HFFc6 (cell line): ENCODE data around the gene CPVL. TPM values are rescaled to one million over a fixed set of nuclear protein-coding genes. Genes with fewer than 3 reads are reported as not detected.

ENCODE experiments used
- DNase-seq: peaks from one replicate; pipeline ENCODE4 v3.0.0-alpha.2; 2018
- H3K27ac Mint-ChIP-seq: 2 replicates; pipeline ENCODE4 v1.8.0; 2020; ENCODE audit warnings: mild to moderate bottlenecking, mixed read lengths
- H3K27me3 Mint-ChIP-seq: 2 replicates; pipeline ENCODE4 v1.8.0; 2021; ENCODE audit warnings: mild to moderate bottlenecking, moderate library complexity, mixed read lengths; ENCODE audit not compliant: insufficient read depth
- H3K36me3 Mint-ChIP-seq: 2 replicates; pipeline ENCODE4 v1.8.0; 2021; ENCODE audit warnings: low read depth, mixed read lengths
- H3K4me1 Mint-ChIP-seq: 2 replicates; pipeline ENCODE4 v1.8.0; 2020; ENCODE audit warnings: low read depth, mixed read lengths
- H3K4me3 Mint-ChIP-seq: 2 replicates; pipeline ENCODE4 v1.8.0; 2020; ENCODE audit warnings: mild to moderate bottlenecking, moderate library complexity, mixed read lengths
- H3K9me3 Mint-ChIP-seq: 2 replicates; pipeline ENCODE4 v1.8.0; 2020; ENCODE audit warnings: mild to moderate bottlenecking, mixed read lengths
- total RNA-seq, 6 experiments: library from RNA; stranded (reverse); fragmentation: NEBNext Ultra II Directional; extraction: Animal tissue kit (Norgen Biotek cat#: 25700); gene quantifications; 2 replicates in 1 of 6; 3 replicates in 5 of 6; pipeline ENCODE4 v1.2.3, GENCODE V29; 2021
- TF ChIP-seq, protein P1 (sequence below): fragments of 200-600 bp; sonication (generic); IDR thresholded peaks from 2 replicates; pipeline ENCODE4 v1.5.0; 2021; ENCODE audit warnings: antibody characterized with exemption, mild to moderate bottlenecking

Gene CPVL
- total RNA-seq, 6 experiments from 2014 or later: not detected

DNA sequence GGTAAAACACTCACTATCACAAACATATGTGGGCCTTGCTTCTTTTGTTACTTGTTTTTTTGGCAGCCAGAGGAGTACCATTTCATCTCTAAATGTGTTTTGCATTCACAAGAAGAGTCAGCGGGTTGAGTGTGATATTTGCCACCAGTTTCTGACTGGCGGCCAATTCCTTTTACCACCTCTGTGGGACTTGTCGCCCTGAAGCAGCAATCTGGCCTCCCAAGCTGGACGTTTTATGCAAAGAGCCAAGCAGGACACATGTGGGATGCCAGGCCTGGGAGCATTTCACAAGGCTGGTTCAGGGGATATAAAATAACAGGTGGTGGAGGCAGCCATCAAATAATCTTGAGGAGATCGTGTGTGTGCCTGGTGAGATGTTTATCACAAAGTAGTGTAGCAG lies 126.4 kb downstream of the CPVL start:
- H3K27me3 Mint-ChIP-seq: peaks cover 13% of the 10 kb centered on the region
- H3K9me3 Mint-ChIP-seq: peaks cover 23% of the 10 kb centered on the region; the same call in 1 of the 2 replicates
- H3K36me3 Mint-ChIP-seq: no peaks in the 10 kb centered on the region
- DNase-seq: no peak
- H3K4me3 Mint-ChIP-seq: no peak overlapping the region
- no peak overlapping the region for H3K27ac Mint-ChIP-seq
- H3K4me1 Mint-ChIP-seq: no peaks in the 10 kb centered on the region
- TF ChIP-seq, protein P1, sequence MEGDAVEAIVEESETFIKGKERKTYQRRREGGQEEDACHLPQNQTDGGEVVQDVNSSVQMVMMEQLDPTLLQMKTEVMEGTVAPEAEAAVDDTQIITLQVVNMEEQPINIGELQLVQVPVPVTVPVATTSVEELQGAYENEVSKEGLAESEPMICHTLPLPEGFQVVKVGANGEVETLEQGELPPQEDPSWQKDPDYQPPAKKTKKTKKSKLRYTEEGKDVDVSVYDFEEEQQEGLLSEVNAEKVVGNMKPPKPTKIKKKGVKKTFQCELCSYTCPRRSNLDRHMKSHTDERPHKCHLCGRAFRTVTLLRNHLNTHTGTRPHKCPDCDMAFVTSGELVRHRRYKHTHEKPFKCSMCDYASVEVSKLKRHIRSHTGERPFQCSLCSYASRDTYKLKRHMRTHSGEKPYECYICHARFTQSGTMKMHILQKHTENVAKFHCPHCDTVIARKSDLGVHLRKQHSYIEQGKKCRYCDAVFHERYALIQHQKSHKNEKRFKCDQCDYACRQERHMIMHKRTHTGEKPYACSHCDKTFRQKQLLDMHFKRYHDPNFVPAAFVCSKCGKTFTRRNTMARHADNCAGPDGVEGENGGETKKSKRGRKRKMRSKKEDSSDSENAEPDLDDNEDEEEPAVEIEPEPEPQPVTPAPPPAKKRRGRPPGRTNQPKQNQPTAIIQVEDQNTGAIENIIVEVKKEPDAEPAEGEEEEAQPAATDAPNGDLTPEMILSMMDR: no peak

GRCh38 chr7:29019387-29019786 lies 127.0 kb downstream of the CPVL start:
- DNase-seq: no peak
- Mint-ChIP-seq H3K9me3 (peaks cover 18% of the 10 kb centered on the region; the same call in 1 of the 2 replicates), H3K36me3 (no peaks in the 10 kb centered on the region), H3K27ac (no peak overlapping the region), H3K27me3 (peaks cover 13% of the 10 kb centered on the region), H3K4me1 (no peaks in the 10 kb centered on the region), H3K4me3 (no peak overlapping the region)
- TF ChIP-seq, protein P1: peak; percentile 11; the same call in 1 of the 2 replicates

DNA sequence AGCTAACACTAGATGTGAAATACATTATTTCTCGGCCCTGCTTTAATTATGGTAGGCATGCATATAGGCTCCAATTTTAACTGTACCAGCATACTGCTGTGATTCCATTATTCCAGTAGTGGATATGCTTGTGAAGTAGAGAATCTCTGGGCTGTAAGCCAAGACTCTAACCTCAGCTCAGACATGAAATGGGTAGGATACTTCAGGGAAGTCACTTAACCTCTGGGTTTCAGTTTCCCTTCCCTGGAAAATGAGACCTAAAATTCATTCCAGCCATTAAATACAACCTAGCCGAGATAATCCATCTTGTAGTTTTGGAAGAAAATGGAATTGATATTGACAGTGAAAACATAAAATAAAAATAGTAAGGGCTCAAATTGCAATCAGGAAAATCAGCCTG lies 128.6 kb downstream of the CPVL start:
- Mint-ChIP-seq H3K36me3 (no peaks in the 10 kb centered on the region), H3K4me3 (no peak overlapping the region), H3K9me3 (peaks cover 5% of the 10 kb centered on the region; the same call in 1 of the 2 replicates), H3K27ac (no peak overlapping the region), H3K4me1 (no peaks in the 10 kb centered on the region), H3K27me3 (peaks cover 13% of the 10 kb centered on the region)
- TF ChIP-seq, protein P1: no peak
- no peak for DNase-seq

DNA sequence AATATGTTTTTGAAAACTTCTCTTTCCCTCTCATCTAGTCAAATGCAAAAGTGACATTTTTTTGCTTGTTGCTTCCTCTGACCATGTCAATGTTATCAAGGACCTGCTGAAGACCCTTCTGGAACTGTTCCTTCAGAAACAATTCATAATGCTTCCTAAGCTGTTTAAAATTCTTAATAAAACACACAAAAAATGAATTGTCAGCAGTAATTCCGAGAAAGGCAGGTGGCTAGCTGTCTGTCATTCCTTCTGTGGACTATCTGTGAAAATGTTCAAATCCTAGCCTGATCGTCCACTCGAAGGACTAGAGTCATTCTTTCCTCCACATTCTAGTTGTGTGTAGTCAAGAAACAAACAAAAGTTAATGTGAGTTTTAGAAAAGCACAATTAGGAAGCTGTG lies 131.6 kb downstream of the CPVL start:
- no peaks in the 10 kb centered on the region for H3K4me1 Mint-ChIP-seq
- H3K9me3 Mint-ChIP-seq: no peaks in the 10 kb centered on the region
- TF ChIP-seq, protein P1: no peak
- no peaks in the 10 kb centered on the region for H3K36me3 Mint-ChIP-seq
- H3K4me3 Mint-ChIP-seq: no peak overlapping the region
- DNase-seq: no peak
- no peak overlapping the region for H3K27ac Mint-ChIP-seq
- H3K27me3 Mint-ChIP-seq: peaks cover 12% of the 10 kb centered on the region

- H3K9me3 Mint-ChIP-seq: no peaks in the 10 kb centered on the region
- H3K36me3 Mint-ChIP-seq: no peaks in the 10 kb centered on the region
These were observed 132.4 kb downstream of the CPVL start for GRCh38 chr7:29013931-29014330.

More at GRCh38 chr7:29013931-29014330, 132.4 kb downstream of the CPVL start:
- H3K4me1 Mint-ChIP-seq: no peaks in the 10 kb centered on the region
- TF ChIP-seq, protein P1: no peak
- no peak for DNase-seq
- peaks cover 8% of the 10 kb centered on the region for H3K27me3 Mint-ChIP-seq
- H3K27ac Mint-ChIP-seq: no peak overlapping the region
- H3K4me3 Mint-ChIP-seq: no peak overlapping the region
